Neural cell (in vitro differentiated cells): Measurements from ENCODE around the gene GJA5. TPM values are rescaled to one million over a fixed set of nuclear protein-coding genes. Genes with fewer than 3 reads are reported as not detected.

ENCODE experiments used
- H2AFZ ChIP-seq: fragments of 200-600, 300-800 bp; sonication (generic), shearing (Covaris generic); 2 replicates; pipeline ENCODE4 v1.6.0; 2014; ENCODE audit warnings: low read depth, mild to moderate bottlenecking, antibody characterized with exemption, low read length, moderate library complexity
- H3F3A ChIP-seq: fragments of 200-600 bp; shearing (Covaris generic); 2 replicates; pipeline ENCODE4 v1.6.1; 2016; ENCODE audit warnings: mild to moderate bottlenecking, moderate library complexity, mixed read lengths, antibody characterized with exemption, low read length; ENCODE audit not compliant: insufficient read depth, poor library complexity, severe bottlenecking
- H3K27ac ChIP-seq: fragments of 200-600, 300-800 bp; sonication (generic), shearing (Covaris generic); 2 replicates; pipeline ENCODE4 v1.5.1; 2014; ENCODE audit warnings: mild to moderate bottlenecking, low read length, moderate library complexity
- H3K27me3 ChIP-seq: fragments of 300-800, 200-600 bp; sonication (generic), shearing (Covaris generic); 2 replicates; pipeline ENCODE4 v1.6.0; 2014; ENCODE audit warnings: mild to moderate bottlenecking, low read depth, low read length, moderate library complexity; ENCODE audit not compliant: insufficient read depth
- H3K36me3 ChIP-seq: fragments of 300-800, 200-600 bp; sonication (generic), shearing (Covaris generic); 2 replicates; pipeline ENCODE4 v1.5.1; 2014; ENCODE audit warnings: mild to moderate bottlenecking, antibody characterized with exemption, low read length, moderate library complexity; ENCODE audit not compliant: insufficient read depth
- H3K4me2 ChIP-seq: fragments of 300-800, 200-600 bp; sonication (generic), shearing (Covaris generic); 2 replicates; pipeline ENCODE4 v1.6.0; 2014; ENCODE audit warnings: mild to moderate bottlenecking, low read length
- H3K4me3 ChIP-seq: fragments of 300-800, 200-600 bp; sonication (generic), shearing (Covaris generic); 2 replicates; pipeline ENCODE4 v1.5.1; 2014; ENCODE audit warnings: mild to moderate bottlenecking, low read length, moderate library complexity
- H3K79me2 ChIP-seq: fragments of 200-600 bp; shearing (Covaris generic); replicated peaks from 2 replicates; pipeline ENCODE4 v1.6.0; 2014; ENCODE audit warnings: mild to moderate bottlenecking, low read length, moderate library complexity; ENCODE audit not compliant: insufficient read depth
- H3K9ac ChIP-seq: fragments of 300-800, 200-600 bp; sonication (generic), shearing (Covaris generic); 2 replicates; pipeline ENCODE4 v1.6.1; 2016; ENCODE audit warnings: mild to moderate bottlenecking, low read length, mixed read lengths
- H3K9me2 ChIP-seq: fragments of 200-600 bp; shearing (Covaris generic); 2 replicates; pipeline ENCODE4 v1.6.1; 2016; ENCODE audit warnings: mild to moderate bottlenecking, low read length, mixed read lengths; ENCODE audit not compliant: insufficient read depth
- H3K9me3 ChIP-seq: fragments of 200-600, 300-800 bp; sonication (generic), shearing (Covaris generic); 2 replicates; pipeline ENCODE4 v1.6.1; 2016; ENCODE audit warnings: mild to moderate bottlenecking, mixed run types, low read length, moderate library complexity, mixed read lengths
- H4K20me1 ChIP-seq: fragments of 200-600 bp; shearing (Covaris generic); 2 replicates; pipeline ENCODE4 v1.6.1; 2016; ENCODE audit warnings: mild to moderate bottlenecking, mixed run types; ENCODE audit not compliant: insufficient read depth
- EP300 ChIP-seq: fragments of 450-650 bp; conservative IDR thresholded peaks from 2 replicates; pipeline ENCODE4 v1.6.1; 2014; ENCODE audit warnings: antibody characterized with exemption, mild to moderate bottlenecking, moderate library complexity; ENCODE audit not compliant: poor library complexity, severe bottlenecking
- EZH2 ChIP-seq: fragments of 200-600, 300-800 bp; shearing (Covaris generic), sonication (generic); IDR thresholded peaks from 2 replicates; pipeline ENCODE4 v1.6.1; 2014; ENCODE audit warnings: antibody characterized with exemption, low read length, borderline replicate concordance, mild to moderate bottlenecking; ENCODE audit not compliant: insufficient read depth, poor library complexity, severe bottlenecking
- MXI1 ChIP-seq: fragments of 450-650 bp; conservative IDR thresholded peaks from 2 replicates; pipeline ENCODE4 v1.6.1; 2014; ENCODE audit warnings: antibody characterized with exemption, mild to moderate bottlenecking; ENCODE audit not compliant: poor library complexity, severe bottlenecking
- POLR2AphosphoS5 ChIP-seq: IDR thresholded peaks from 2 replicates; pipeline ENCODE4 v1.6.1; 2012
- RAD21 ChIP-seq: fragments of 450-650 bp; conservative IDR thresholded peaks from 2 replicates; pipeline ENCODE4 v1.6.1; 2014; ENCODE audit warnings: antibody characterized with exemption, mild to moderate bottlenecking, moderate library complexity
- SMC3 ChIP-seq: fragments of 450-650 bp; conservative IDR thresholded peaks from 2 replicates; pipeline ENCODE4 v1.6.1; 2014; ENCODE audit warnings: antibody characterized with exemption, mild to moderate bottlenecking, moderate library complexity; ENCODE audit not compliant: poor library complexity
- TAF1 ChIP-seq: IDR thresholded peaks from 2 replicates; pipeline ENCODE4 v1.6.1; 2012; ENCODE audit warnings: low read depth
- polyA plus RNA-seq: library from polyadenylated mRNA; depleted of rRNA; stranded (reverse); fragments of >200 nt; gene quantifications from 2 replicates; pipeline ENCODE4 v1.2.3, GENCODE V29; 2014
- TF ChIP-seq, protein P1 (sequence below): IDR thresholded peaks from 2 replicates; pipeline ENCODE4 v1.6.1; 2012; ENCODE audit warnings: borderline replicate concordance
- TF ChIP-seq, protein P2 (sequence below): fragments of 450-650 bp; IDR thresholded peaks from 2 replicates; pipeline ENCODE4 v1.5.1; 2014; ENCODE audit warnings: antibody characterized with exemption, mild to moderate bottlenecking, moderate library complexity; ENCODE audit not compliant: poor library complexity, severe bottlenecking

The GJA5 gene
- polyA plus RNA-seq, 1 donor from 2014 or later: not detected

DNA sequence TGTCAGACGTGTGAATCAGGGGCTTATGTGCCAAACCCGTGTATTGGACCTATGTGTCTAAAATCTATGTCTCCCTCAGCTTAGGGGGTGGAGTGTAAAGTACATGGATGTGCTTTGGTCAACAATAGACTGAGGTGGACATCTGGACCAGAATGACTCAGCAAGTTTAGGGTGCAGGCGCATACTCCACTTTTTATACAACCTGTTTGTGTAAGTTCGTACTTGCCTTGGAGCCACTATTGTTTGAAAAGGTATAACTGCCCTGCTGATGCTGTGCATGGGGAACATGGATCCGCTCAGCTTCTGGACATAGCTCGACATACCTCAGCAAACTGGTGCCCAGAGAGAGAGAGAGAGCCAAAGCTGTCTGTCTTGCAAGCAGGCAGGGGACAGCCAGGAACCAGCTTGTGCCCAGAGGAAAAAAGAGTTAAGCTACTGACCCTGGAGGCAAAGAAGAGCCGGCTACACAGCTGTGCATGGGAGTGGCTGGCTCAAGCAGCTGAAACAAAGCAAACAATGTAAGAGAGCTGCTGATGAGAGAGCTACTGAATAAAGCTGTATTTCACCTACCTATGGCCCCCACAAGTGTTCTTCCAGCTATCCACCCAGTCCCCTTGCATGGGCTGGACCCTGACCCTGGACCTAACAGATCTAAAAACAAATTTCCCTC lies 41.2 kb downstream of the GJA5 start:
- no peak overlapping the region for H3K4me3 ChIP-seq
- no peaks in the 10 kb centered on the region for H3F3A ChIP-seq
- no peaks in the 10 kb centered on the region for H4K20me1 ChIP-seq
- no peak overlapping the region for H2AFZ ChIP-seq
- no peak overlapping the region for H3K9ac ChIP-seq
- no peaks in the 10 kb centered on the region for H3K79me2 ChIP-seq
- H3K9me3 ChIP-seq: no peaks in the 10 kb centered on the region
- H3K4me2 ChIP-seq: no peak overlapping the region
- H3K36me3 ChIP-seq: no peaks in the 10 kb centered on the region
- no peaks in the 10 kb centered on the region for H3K9me2 ChIP-seq
- no peak overlapping the region for H3K27ac ChIP-seq
- H3K27me3 ChIP-seq: no peaks in the 10 kb centered on the region
- TF ChIP-seq EZH2 (no peak), EP300 (no peak), MXI1 (no peak), RAD21 (no peak), TAF1 (no peak), POLR2AphosphoS5 (no peak), SMC3 (no peak)
- TF ChIP-seq, protein P1, sequence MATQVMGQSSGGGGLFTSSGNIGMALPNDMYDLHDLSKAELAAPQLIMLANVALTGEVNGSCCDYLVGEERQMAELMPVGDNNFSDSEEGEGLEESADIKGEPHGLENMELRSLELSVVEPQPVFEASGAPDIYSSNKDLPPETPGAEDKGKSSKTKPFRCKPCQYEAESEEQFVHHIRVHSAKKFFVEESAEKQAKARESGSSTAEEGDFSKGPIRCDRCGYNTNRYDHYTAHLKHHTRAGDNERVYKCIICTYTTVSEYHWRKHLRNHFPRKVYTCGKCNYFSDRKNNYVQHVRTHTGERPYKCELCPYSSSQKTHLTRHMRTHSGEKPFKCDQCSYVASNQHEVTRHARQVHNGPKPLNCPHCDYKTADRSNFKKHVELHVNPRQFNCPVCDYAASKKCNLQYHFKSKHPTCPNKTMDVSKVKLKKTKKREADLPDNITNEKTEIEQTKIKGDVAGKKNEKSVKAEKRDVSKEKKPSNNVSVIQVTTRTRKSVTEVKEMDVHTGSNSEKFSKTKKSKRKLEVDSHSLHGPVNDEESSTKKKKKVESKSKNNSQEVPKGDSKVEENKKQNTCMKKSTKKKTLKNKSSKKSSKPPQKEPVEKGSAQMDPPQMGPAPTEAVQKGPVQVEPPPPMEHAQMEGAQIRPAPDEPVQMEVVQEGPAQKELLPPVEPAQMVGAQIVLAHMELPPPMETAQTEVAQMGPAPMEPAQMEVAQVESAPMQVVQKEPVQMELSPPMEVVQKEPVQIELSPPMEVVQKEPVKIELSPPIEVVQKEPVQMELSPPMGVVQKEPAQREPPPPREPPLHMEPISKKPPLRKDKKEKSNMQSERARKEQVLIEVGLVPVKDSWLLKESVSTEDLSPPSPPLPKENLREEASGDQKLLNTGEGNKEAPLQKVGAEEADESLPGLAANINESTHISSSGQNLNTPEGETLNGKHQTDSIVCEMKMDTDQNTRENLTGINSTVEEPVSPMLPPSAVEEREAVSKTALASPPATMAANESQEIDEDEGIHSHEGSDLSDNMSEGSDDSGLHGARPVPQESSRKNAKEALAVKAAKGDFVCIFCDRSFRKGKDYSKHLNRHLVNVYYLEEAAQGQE: no peak
- TF ChIP-seq, protein P2, sequence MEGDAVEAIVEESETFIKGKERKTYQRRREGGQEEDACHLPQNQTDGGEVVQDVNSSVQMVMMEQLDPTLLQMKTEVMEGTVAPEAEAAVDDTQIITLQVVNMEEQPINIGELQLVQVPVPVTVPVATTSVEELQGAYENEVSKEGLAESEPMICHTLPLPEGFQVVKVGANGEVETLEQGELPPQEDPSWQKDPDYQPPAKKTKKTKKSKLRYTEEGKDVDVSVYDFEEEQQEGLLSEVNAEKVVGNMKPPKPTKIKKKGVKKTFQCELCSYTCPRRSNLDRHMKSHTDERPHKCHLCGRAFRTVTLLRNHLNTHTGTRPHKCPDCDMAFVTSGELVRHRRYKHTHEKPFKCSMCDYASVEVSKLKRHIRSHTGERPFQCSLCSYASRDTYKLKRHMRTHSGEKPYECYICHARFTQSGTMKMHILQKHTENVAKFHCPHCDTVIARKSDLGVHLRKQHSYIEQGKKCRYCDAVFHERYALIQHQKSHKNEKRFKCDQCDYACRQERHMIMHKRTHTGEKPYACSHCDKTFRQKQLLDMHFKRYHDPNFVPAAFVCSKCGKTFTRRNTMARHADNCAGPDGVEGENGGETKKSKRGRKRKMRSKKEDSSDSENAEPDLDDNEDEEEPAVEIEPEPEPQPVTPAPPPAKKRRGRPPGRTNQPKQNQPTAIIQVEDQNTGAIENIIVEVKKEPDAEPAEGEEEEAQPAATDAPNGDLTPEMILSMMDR: no peak

GRCh38 chr1:147717706-147718097 lies 42.7 kb downstream of the GJA5 start:
- Histone ChIP-seq H3K9me3 (no peaks in the 10 kb centered on the region), H3K27me3 (no peaks in the 10 kb centered on the region), H3K4me3 (no peak overlapping the region), H2AFZ (no peak overlapping the region), H3K9me2 (no peaks in the 10 kb centered on the region), H4K20me1 (no peaks in the 10 kb centered on the region), H3K9ac (no peak overlapping the region), H3K79me2 (no peaks in the 10 kb centered on the region), H3K27ac (no peak overlapping the region), H3K36me3 (no peaks in the 10 kb centered on the region), H3F3A (no peaks in the 10 kb centered on the region), H3K4me2 (no peak overlapping the region)
- TF ChIP-seq EZH2 (no peak), SMC3 (no peak), MXI1 (no peak), EP300 (no peak), RAD21 (no peak)
- TF ChIP-seq, protein P2: no peak
